ENCODE results near the gene SENP7. TPM values are rescaled to one million over a fixed set of nuclear protein-coding genes. Genes with fewer than 3 reads are reported as not detected.
"Not testable (repeated sequence)": the region's sequence is repeated elsewhere in the genome, so short reads cannot be mapped to it uniquely, and the experiment has no call there.

The SENP7 gene
- total RNA-seq, 1 donor from 2014 or later: 10.8 TPM

- H3K4me3 ChIP-seq (ENCODE audit: insufficient read depth, low read depth, low read length): no peak overlapping the region
- H3K79me2 ChIP-seq (ENCODE audit: insufficient read depth, low read length): no peaks in the 10 kb centered on the region
- FAIRE-seq: no peak
- H3K36me3 ChIP-seq (ENCODE audit: insufficient read depth, low read length): no peaks in the 10 kb centered on the region
- H3K4me1 ChIP-seq (ENCODE audit: insufficient read depth, low read length): no peaks in the 10 kb centered on the region
- H3K9ac ChIP-seq (ENCODE audit: low read length): no peak overlapping the region
- no peaks in the 10 kb centered on the region for H4K20me1 ChIP-seq (ENCODE audit: insufficient read depth, low read length)
- H3K27me3 Mint-ChIP-seq (ENCODE audit: low read depth, unreplicated experiment): no peaks in the 10 kb centered on the region
- TF ChIP-seq EZH2 (IDR thresholded peaks at IDR 0.05; ENCODE audit: insufficient read depth, low read length): no peak
- no peak for TF ChIP-seq CTCF (IDR thresholded peaks at IDR 0.05; ENCODE audit: insufficient read depth, low read depth, low read length)
- peaks cover 4% of the 10 kb centered on the region for H3K27me3 ChIP-seq (ENCODE audit: insufficient read depth, low read length)
- H3K27ac Mint-ChIP-seq (ENCODE audit: unreplicated experiment): no peak overlapping the region
- H3K27ac ChIP-seq (ENCODE audit: low read depth, low read length): no peak overlapping the region
- H3K36me3 Mint-ChIP-seq (ENCODE audit: low read depth, unreplicated experiment): no peaks in the 10 kb centered on the region
- no peaks in the 10 kb centered on the region for H3K4me1 Mint-ChIP-seq (ENCODE audit: low read depth, unreplicated experiment)
- no peaks in the 10 kb centered on the region for H3K9me3 ChIP-seq (ENCODE audit: insufficient read depth, low read depth, low read length)
- H2AFZ ChIP-seq (ENCODE audit: low read depth, low read length): no peak overlapping the region
- H3K4me2 ChIP-seq (ENCODE audit: low read length): no peak overlapping the region
- no peak for DNase-seq (ENCODE audit: low read depth)
- H3K9me3 Mint-ChIP-seq (ENCODE audit: unreplicated experiment): no peaks in the 10 kb centered on the region
- H3K4me3 Mint-ChIP-seq (ENCODE audit: unreplicated experiment): no peak overlapping the region
These were observed 43.1 kb upstream of the SENP7 start for GRCh38 chr3:101556064-101556463.

GRCh38 chr3:101553381-101553780, 40.4 kb upstream of the SENP7 start:
- H3K27ac Mint-ChIP-seq (ENCODE audit: unreplicated experiment); H3K4me1 ChIP-seq (ENCODE audit: insufficient read depth, low read length); H3K36me3 ChIP-seq (ENCODE audit: insufficient read depth, low read length); DNase-seq (ENCODE audit: low read depth); H3K79me2 ChIP-seq (ENCODE audit: insufficient read depth, low read length); H3K4me3 ChIP-seq (ENCODE audit: insufficient read depth, low read depth, low read length); H3K9ac ChIP-seq (ENCODE audit: low read length); H3K4me2 ChIP-seq (ENCODE audit: low read length); H3K4me3 Mint-ChIP-seq (ENCODE audit: unreplicated experiment); H4K20me1 ChIP-seq (ENCODE audit: insufficient read depth, low read length); H3K27me3 Mint-ChIP-seq (ENCODE audit: low read depth, unreplicated experiment); H3K36me3 Mint-ChIP-seq (ENCODE audit: low read depth, unreplicated experiment); H3K27me3 ChIP-seq (ENCODE audit: insufficient read depth, low read length); H3K27ac ChIP-seq (ENCODE audit: low read depth, low read length); H3K9me3 ChIP-seq (ENCODE audit: insufficient read depth, low read depth, low read length); FAIRE-seq; H3K9me3 Mint-ChIP-seq (ENCODE audit: unreplicated experiment); H3K4me1 Mint-ChIP-seq (ENCODE audit: low read depth, unreplicated experiment); H2AFZ ChIP-seq (ENCODE audit: low read depth, low read length): not testable (repeated sequence)

- not testable (repeated sequence) for H3K4me3 Mint-ChIP-seq (ENCODE audit: unreplicated experiment); H3K27ac ChIP-seq (ENCODE audit: low read depth, low read length); H3K4me1 ChIP-seq (ENCODE audit: insufficient read depth, low read length); H3K9me3 ChIP-seq (ENCODE audit: insufficient read depth, low read depth, low read length); H3K27me3 ChIP-seq (ENCODE audit: insufficient read depth, low read length); H4K20me1 ChIP-seq (ENCODE audit: insufficient read depth, low read length); H3K36me3 Mint-ChIP-seq (ENCODE audit: low read depth, unreplicated experiment); H3K9me3 Mint-ChIP-seq (ENCODE audit: unreplicated experiment); H3K4me2 ChIP-seq (ENCODE audit: low read length); H3K27ac Mint-ChIP-seq (ENCODE audit: unreplicated experiment); H3K4me1 Mint-ChIP-seq (ENCODE audit: low read depth, unreplicated experiment); H2AFZ ChIP-seq (ENCODE audit: low read depth, low read length); H3K27me3 Mint-ChIP-seq (ENCODE audit: low read depth, unreplicated experiment); H3K9ac ChIP-seq (ENCODE audit: low read length); FAIRE-seq; H3K36me3 ChIP-seq (ENCODE audit: insufficient read depth, low read length); H3K79me2 ChIP-seq (ENCODE audit: insufficient read depth, low read length); DNase-seq (ENCODE audit: low read depth); H3K4me3 ChIP-seq (ENCODE audit: insufficient read depth, low read depth, low read length)
These were observed 38.5 kb upstream of the SENP7 start for GRCh38 chr3:101551359-101552081.

Data from astrocyte (in vitro differentiated cells and primary cell).